ENCODE measurements around the gene LSP1.

GRCh38 chr11:1858576-1858975 lies 5.7 kb downstream of the LSP1 start:
- TF ChIP-seq, protein P1, sequence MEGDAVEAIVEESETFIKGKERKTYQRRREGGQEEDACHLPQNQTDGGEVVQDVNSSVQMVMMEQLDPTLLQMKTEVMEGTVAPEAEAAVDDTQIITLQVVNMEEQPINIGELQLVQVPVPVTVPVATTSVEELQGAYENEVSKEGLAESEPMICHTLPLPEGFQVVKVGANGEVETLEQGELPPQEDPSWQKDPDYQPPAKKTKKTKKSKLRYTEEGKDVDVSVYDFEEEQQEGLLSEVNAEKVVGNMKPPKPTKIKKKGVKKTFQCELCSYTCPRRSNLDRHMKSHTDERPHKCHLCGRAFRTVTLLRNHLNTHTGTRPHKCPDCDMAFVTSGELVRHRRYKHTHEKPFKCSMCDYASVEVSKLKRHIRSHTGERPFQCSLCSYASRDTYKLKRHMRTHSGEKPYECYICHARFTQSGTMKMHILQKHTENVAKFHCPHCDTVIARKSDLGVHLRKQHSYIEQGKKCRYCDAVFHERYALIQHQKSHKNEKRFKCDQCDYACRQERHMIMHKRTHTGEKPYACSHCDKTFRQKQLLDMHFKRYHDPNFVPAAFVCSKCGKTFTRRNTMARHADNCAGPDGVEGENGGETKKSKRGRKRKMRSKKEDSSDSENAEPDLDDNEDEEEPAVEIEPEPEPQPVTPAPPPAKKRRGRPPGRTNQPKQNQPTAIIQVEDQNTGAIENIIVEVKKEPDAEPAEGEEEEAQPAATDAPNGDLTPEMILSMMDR (IDR thresholded peaks at IDR 0.05): no peak
- no peak for TF ChIP-seq POLR2AphosphoS5 (IDR thresholded peaks at IDR 0.05; ENCODE audit: low read depth, low read length)
- no peak for TF ChIP-seq TCF7L2 (IDR thresholded peaks at IDR 0.05; ENCODE audit: low read depth, low read length)
- no peak for TF ChIP-seq REST (IDR thresholded peaks at IDR 0.05; ENCODE audit: insufficient read depth in 1 of 2, low read depth in 2 of 2, low read length in 1 of 2)

Data from Panc1 (cell line).